ENCODE results near the gene TAF3. TPM values are rescaled to one million over a fixed set of nuclear protein-coding genes. Genes with fewer than 3 reads are reported as not detected.

Gene TAF3
- polyA plus RNA-seq, 1 donor, result 12.1 TPM

GRCh38 chr10:8058274-8059111 is 240.2 kb downstream of the TAF3 start:
- no peak for DNase-seq

GRCh38 chr10:8059191-8059936 is 241.1 kb downstream of the TAF3 start:
- no peak for DNase-seq

GRCh38 chr10:8060010-8060703 is 241.9 kb downstream of the TAF3 start:
- no peak for DNase-seq

GRCh38 chr10:8060704-8061121 is 242.4 kb downstream of the TAF3 start:
- no peak for DNase-seq

- DNase-seq, result no peak
Measured at GRCh38 chr10:8061274-8062211, 243.2 kb downstream of the TAF3 start.

GRCh38 chr10:8063128-8063908 is 245.0 kb downstream of the TAF3 start:
- DNase-seq, result no peak

- DNase-seq, result no peak
Measured at GRCh38 chr10:8063935-8064334, 245.6 kb downstream of the TAF3 start.

GRCh38 chr10:8064436-8064835 is 246.1 kb downstream of the TAF3 start:
- DNase-seq, result no peak

- no peak for DNase-seq
Measured at GRCh38 chr10:8065651-8066050, 247.3 kb downstream of the TAF3 start.

GRCh38 chr10:8066124-8066523 is 247.8 kb downstream of the TAF3 start:
- no peak for DNase-seq

Other genes starting within 250 kb of the TAF3 start
- gene ITIH5, start 151.5 kb upstream of the TAF3 start, polyA plus RNA-seq (ENCODE audit: insufficient read length), result 31.2 TPM
- gene ITIH2, start 115.2 kb upstream of the TAF3 start, polyA plus RNA-seq (ENCODE audit: insufficient read length), result 0.43 TPM
- gene KIN, start 30.5 kb upstream of the TAF3 start, polyA plus RNA-seq (ENCODE audit: insufficient read length), result 24.7 TPM
- gene ATP5F1C, start 30.3 kb upstream of the TAF3 start, polyA plus RNA-seq (ENCODE audit: insufficient read length), result 434 TPM
- 82.7 TPM for gene GATA3, start 236.2 kb downstream of the TAF3 start, polyA plus RNA-seq (ENCODE audit: insufficient read length)

Measured in left kidney (tissue), 2 donors.